Measurements from ENCODE around the gene MDH1B.
A peak's percentile ranks its signal among the peaks of the same experiment; 100 is the strongest.
"Not testable (repeated sequence)": the region's sequence is repeated elsewhere in the genome, so short reads cannot be mapped to it uniquely, and the experiment has no call there.

MDH1B gene

DNA sequence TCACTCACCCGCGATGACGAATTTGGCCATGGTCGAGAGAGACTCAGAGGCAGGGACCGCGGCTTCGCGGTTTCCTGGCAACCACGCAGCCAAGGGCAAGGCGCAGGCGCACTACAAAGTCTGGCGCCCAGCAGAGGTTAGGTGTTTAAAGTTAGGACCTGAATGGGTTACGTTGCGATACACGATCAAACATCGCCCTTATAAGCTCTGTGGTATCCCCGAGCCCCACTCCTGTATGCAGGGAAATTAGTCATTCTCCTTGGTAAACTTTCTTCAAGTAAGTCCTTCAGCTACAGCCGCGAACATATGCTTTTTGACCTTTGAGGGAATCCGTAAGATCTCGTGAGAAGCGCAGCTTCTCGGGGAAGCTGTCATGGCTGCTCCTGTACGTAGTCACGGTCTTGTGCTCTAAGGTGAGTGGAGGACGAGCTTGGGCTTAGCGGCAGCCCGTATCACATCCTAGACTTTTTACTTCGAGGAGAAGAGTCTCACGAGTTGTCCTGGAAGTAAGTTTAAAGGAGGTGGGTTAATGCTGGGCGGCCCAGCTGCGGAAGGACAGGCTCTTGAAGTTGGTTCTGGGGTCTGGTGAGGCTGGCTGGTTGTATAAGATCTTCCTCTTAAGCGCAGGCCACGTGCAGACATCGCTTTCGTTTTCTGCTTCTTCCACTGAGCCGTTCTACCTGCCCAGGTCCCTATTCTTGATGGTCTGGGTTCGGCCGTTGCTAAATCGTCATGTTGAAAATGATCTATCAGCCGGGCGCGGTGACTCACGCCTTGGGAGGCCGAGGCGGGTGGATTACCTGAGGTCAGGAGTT, at the start of gene MDH1B, which contains the start of gene FASTKD2:
MDH1B (minus strand) TSS at position 87 of the 815 bp plus-strand sequence; CDS start at position 30, 57 bp downstream.
FASTKD2 (plus strand) TSS at position 365 of the 815 bp plus-strand sequence. CDS start 1,088 bp downstream, outside the sequence.
- peak; percentile 91 for DNase-seq (ENCODE audit: low read depth)

DNA sequence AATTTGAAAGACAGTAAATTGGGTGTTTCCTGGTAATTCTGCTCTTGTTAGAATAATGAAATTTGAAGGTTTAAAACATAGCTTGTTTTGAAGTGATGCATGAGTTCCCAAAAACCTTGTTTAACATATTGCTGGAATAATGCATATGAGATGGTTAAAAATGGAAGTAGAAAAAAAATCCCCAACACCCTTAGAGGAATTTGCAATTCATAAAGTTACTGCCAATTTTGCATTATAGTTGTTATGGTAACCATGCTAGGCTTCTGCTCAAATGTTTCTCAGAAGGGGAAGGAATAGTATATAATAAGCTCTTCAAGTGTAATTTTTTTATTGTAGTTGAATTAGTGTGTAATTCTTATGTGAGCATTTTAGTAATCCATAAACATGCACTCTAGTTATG, 49.4 kb upstream of the MDH1B start:
- no peak for DNase-seq (ENCODE audit: low read depth)

DNA sequence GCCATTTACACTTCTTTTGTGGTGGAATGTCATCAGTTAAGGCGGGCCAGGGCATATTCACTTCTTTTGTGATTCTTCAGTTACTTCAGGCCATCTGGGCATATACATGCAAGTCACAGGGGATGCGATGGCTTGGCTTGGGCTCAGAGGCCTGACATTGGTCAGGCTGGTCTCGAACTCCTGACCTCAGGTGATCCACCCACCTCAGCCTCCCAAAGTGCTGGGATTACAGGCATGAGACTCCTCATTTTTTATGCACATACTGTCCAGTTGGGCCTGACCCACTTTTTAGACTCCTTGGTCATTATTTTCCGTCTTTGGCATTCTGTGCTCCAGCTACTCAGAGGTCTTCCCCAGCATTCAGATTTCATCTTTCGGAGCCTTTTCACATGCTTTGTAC, 47.3 kb upstream of the MDH1B start:
- not testable (repeated sequence) for DNase-seq (ENCODE audit: low read depth)

DNA sequence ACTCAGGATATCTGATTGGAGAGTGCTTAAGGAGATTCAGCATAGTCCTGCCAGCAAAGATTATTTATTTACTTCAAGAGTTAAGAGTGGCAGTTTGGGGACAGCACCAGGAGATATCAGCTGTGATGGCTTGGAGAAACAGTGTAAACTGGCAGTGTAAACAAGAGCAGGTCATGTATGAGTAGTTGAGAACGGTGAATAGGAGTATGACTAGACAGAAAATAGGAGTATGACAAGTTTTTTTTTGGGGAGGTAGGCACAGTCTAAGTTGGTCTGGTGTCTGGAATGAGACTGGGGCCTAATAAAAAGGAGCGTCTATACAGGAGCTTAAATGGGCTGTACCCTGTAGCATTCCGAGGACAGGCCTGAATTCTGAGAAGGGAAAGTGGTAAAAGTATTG, 42.5 kb upstream of the MDH1B start:
- not testable (repeated sequence) for DNase-seq (ENCODE audit: low read depth)

DNA sequence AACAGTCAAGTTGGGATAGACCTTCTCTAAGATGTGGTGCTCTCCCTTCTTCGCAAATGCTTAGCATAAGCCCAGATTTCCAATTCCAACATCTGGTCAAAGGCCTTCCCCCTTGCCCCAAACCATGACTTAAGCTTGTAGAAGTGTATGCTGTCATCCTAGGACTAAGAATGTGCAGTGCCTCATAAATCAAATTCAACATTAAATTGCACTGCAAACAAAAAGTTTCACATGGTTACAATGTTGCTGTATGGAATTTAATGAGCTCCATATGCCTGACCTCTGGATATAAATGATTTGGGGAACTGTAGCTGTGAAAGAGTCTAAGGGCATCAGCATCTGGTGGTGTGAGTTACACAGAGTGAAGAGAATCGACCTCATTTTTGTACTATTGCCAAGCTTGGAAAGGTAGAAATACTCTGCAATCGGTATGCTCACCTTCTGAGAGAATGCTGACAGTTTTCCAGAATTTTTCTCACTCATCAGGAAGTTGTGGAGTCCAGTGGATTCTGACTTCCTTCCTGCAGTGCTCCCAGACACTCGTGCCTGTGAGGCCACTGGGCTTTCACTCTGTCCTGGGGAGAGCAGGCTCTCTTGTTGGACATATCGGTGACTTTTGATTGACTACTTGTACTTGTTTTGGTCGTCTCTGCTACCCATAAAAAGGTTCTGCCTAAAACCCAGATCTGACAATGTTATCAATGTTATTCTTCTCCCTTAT, 40.9 kb upstream of the MDH1B start:
- DNase-seq (ENCODE audit: low read depth), result peak; percentile 70

DNA sequence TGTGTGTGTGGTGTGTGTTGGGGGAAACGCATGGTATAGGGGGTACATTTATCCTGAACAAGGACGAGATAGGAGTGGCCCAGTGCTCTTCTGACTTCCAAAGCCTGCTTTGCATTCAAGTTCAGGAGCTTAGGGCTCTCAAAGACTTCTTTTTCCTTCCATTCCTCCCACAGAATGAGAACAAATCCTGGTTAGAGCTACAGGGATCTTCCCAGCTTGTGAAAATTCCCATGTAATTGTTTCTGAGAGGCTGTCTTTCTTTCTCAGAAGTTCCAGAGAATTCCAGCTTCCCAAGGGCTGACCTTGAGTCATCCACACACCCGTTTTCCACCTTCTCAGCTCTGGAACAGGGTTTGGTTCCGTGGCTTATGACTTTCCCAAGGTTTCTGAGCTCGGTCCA, 39.2 kb upstream of the MDH1B start:
- no peak for DNase-seq (ENCODE audit: low read depth)

DNA sequence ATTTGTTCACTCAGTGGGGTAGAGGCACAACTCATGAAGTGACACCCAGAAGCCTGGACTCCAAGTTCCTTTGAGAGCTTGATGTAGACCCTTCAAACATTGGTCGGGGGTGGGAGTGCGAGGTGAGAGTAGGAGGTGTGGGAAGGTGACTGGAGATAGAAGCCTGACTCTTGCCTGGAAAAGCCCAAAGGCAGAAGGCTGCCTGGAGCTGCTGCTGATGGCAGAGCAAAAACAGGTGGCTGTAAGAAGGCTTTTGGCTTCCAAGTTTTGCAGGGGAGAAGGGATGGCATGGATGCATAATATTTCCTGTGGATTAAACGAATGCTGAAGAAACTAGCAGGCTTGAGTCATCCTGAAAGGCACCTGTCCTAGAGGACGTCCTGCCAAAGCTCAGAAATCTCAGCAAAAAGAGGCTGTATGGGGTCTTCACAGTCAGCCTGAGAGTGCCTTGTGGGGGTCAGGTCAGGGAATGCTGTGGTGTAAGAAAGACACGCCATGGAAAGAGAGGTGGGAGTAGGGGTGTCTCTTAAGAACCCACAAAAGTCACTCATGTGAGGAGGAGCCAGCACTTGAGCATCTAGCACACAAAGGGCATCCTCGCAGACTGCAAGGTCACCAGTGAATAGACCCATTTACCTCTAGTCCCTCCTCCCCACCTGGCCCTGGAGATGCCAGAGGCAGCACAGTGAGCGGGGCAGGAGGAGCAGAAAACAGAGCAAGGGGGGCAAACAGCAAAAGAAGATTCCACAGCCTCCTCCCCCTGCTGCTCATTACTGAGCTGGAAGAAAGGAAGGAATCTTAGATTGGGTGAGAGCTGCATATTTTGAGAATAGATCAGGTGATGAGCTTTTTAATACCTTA, 37.8 kb upstream of the MDH1B start:
- DNase-seq (ENCODE audit: low read depth), result no peak

DNA sequence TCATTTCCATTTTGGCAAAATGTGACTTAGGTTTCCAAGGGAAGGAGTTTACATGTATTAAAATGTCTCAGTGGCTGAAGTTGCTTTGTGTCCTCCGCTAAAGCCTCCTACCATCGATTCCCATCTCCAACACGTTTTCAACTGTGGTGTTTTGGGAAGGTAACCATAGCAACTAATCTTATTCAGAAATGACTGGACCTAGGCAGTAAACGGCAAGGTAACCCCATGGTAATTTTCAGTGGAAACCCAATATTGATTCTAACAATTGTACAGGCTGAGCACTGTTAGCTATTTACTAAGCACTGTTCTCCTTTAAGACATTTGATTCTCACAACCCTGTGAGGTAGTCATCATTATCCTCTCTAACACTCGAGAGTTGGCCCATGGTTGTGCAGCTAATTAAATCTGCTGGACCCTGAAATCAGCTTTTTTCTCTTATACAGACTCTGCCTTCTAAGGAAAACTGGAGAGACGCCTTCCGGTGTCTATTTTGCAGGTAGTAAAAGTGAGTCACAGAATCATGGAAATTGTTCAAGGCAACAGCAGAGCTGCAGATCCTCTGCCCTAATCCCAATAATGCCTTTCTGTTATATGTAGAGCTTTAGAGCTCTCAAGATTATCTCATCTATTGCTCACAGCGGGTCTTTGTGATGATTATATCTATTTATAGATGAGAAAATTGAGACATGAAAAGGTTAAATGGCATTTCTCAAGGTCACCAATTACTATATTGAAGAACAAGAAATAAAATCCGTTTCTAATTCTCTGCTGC, 36.5 kb upstream of the MDH1B start:
- DNase-seq (ENCODE audit: low read depth), result no peak

DNA sequence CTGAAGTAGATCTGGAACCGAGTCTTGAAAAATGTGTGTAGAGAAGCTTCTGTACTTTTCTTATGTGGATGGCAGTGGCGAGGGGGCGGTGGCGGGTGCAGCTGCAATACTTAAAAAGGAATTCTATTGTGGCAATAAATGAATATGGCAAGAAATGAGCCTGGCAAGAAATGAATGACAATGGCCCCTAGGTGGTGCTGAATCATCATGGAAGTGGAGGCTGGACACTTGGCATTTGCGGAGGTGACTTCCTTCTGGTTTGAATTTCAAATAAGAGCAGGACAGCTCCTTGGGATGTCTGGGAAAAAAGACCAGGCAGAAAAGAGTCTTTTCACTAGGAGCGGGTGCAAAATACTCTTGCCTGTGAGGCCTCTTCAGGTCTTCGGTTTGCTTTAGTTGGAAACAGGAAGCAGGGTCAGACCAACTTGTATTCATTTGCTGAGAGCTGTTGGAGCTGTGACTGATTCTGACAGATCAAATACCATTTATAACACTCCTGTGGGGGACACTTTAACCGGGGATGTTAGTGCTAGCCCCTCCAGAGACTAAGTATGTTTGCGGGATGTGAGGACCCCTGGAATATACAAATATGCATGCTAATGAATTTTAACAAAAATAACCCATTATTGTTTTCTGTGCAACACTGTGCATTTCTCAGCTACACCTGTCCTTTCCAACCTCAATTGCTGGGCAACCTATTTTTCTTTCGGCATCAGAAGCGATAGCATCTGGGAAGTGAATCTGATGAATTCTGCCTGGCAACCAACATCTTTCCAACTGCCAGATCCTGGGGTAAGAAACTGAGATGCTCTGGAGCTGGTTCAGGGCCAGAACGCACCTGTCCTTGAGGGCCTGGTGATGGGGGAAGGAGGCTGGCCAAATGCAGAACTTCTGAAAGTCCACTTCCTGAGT, 35.6 kb upstream of the MDH1B start:
- DNase-seq (ENCODE audit: low read depth), result peak; percentile 56

DNA sequence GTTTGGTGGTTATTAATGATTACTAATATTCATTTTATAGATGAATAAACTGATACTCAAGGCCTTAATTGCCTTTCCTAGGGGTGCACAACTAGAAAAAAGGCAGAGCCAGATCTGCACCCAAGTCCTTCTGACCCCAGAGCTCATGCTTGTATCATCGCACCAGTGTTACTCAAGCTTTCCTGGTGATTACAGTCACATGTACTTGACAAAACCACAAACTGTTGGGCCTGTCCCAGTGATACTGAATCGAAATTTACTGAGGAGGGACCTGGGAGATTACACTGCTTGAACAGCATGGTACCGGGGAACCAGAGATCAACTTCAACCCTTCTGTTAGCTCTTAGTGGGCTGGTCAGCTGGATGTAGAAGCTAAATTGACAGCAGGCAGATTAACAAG, 34.0 kb upstream of the MDH1B start:
- DNase-seq (ENCODE audit: low read depth), result no peak

DNA sequence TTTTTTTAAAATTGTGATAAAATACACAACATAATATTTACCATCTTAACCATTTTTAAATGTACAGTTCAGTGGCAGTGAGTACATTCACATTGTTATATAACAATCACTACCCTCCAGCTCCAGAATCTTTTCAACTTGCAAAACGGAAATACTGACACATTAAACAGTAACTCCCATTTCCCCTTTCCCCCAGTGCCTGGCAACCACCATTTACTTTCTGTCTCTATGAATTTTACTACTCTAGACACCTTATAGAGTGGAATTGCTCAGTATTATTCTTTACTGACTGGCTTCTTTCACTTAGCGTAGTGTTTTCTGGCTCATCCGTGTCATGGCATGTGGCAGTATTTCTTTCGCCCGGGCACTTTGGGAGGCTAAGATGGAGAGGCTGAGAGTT, 32.9 kb upstream of the MDH1B start:
- DNase-seq (ENCODE audit: low read depth), result no peak

DNA sequence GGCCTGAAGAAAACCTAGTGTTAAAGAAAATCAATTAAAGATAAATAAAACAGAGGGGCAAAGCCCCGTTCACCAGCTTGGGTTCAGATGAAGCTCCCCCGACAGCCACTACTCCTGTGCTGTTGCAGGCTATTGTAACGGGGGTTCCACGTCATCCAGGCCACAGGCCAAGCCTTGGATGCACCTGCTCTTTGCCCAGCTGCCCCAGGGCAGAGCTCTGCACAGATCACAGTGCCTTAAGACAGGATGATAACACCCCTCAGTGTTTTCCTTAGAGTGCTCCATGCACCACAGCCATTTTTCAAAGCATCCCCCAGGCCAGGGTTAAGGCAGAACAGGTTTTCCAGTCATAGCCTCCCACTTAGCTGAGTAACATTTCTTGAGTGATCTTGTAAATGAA, 32.2 kb upstream of the MDH1B start:
- DNase-seq (ENCODE audit: low read depth), result no peak

DNA sequence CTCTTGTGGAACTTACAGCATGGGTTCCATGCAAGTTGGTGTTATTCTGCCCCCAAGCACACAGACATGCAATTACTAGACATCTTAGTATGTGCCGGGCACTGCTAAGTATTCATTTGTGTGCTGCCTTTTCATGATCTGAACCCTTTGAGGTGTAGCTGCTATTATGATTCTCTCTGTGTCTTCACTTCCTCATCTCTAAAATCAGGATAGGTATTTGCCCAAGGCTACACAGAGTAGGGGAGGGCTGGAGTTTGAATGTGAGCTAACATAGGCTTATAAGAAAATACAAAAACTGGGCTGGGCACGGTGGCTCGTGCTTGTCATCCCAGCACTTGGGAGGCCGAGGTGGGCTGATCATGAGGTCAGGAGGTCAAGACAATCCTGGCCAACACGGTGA, 27.5 kb upstream of the MDH1B start:
- DNase-seq (ENCODE audit: low read depth), result no peak

DNA sequence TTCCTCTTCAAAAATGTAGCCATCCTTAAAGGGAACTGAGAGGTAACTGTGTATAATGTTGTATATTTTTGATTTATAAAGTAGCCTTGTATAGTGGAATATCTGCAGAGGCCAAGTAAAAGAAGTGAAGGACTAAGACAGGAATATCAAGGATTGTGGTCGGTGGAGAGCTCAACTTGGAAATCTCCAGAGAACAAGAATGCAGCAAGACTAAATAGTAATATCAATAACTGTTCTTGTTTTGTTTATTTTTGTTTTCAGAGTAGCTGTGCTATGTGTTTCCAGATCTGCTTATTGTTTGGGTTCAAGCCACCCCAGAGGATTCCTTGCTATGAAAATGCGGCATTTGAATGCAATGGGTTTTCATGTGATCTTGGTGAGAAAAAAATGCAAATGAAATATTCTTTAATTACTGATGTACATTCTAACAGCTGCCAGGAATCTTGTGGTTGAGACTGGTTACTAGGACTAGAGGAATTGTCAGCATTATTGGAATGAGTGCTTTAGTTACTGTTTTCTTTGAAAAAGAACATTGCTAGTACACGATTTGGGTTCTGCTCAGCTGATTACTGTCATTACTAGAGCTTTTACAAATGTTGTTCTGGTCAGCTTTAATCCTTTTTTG, 25.3 kb upstream of the MDH1B start:
- DNase-seq (ENCODE audit: low read depth), result no peak

DNA sequence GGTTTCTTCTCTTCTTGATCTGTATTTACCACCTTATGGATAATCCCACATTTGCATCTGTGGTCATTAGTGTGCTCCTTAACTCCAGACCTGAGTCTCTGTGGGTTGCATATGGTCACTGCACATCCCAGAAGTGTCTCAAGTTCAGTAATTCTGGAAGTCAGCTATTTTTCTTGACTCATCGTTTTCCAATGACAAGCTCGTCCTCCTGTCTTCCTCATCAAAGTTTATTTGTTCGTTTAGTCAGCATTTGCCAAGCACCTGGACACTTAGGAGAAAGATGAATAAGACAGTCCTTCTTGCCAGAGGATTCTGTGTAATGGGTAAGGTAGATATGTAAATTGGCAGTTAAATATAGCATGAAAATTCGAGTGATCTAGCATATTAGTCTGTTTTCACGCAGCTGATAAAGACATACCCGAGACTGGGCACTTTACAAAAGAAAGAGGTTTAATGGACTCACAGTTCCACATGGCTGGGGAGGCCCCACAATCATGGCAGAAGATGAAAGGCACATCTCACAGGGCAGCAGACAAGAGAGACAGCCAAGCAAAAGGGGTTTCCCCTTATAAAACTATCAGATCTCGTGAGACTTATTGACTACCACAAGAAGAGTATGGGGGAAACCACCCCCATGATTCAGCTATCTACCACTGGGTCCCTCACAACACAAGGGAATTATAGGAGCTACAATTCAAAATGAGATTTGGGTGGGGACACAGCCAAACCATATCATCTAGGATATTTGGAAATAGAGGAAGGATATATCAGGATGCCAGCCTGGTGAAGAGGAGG, 19.6 kb upstream of the MDH1B start:
- DNase-seq (ENCODE audit: low read depth), result no peak

DNA sequence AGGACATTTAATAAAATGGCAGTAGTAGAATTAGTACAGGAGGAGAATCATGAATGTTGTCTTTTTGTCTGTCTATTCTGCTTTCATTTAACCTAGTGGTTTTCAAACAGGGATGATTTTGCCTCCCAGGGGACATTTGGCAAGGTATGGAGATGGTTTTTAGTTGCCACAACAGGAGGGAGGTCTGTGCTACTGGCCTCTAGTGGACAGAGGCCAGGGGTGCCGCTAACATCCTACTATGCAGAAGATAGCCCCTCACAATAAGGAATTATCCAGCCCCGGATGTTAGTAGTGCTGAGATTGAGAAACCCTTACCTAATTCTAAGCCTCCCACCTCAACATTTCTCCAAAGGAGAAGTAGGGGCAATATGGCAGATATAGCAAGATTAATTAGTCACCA, 18.6 kb upstream of the MDH1B start:
- no peak for DNase-seq (ENCODE audit: low read depth)

DNA sequence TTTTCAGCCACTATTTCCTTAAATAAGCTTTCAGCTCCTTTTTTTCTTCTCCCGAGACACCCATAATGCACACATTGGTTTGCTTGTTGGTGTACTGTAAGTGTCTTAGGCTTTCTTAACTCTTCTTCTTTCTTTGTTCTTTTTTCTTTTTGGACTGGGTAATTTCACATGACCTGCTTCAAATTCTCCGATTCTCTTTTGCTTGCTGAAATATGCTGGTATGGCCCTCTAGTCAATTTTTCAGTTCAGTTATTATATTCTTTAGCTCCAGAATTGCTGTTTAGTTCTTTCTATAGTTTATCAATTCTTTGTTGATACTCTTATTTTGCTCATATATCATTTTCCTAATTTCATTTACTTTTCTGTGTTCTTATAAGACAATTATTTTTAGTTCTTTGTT, 15.5 kb upstream of the MDH1B start:
- DNase-seq (ENCODE audit: low read depth), result no peak

DNA sequence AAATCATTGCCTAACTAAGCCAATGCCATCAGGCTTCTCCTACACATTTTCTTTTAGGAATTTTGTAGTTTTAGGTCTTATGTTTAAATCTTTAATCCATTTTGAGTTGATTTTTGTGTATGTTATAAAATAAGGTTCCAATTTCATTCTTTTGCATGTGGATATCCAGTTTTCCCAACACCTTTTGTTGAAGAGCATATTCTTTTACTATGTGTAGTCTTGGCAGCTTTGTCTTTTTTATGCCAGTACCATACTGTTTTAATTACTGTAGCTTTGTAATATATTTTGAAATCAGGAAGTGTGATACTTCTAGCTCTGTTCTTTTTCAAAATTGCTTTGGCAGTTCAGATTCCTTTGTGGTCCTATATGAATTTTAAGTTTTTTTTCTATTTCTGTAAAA, 11.3 kb upstream of the MDH1B start:
- no peak for DNase-seq (ENCODE audit: low read depth)

DNA sequence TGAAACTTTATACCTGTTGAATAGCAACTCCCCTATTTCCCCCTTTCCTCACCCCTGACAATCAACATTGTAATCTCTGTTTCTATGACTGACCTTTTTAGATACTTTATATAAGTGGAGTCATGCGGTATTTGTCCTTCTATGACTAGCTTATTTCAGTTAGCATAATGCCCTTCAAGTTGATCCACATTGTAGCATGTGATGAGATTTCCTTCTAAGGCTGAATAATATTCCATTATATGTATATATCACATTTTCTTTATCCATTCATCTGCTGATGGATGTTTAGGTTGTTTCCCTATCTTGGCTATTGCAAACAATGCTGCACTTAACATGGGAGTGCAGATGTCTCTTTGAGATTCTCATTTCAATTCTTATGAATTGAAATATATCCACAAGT, 9.7 kb upstream of the MDH1B start:
- DNase-seq (ENCODE audit: low read depth), result no peak

Data from GM04504 (cell line).